Globus pallidus (tissue), 1 donor: ENCODE measurements around the gene NFKBIB.
A peak's percentile ranks its signal among the peaks of the same experiment; 100 is the strongest.
"Not testable (repeated sequence)": the region's sequence is repeated elsewhere in the genome, so short reads cannot be mapped to it uniquely, and the experiment has no call there.

ENCODE experiments used
- DNase-seq: peaks from one replicate; pipeline ENCODE4 v3.0.0-alpha.2; 2015; ENCODE audit warnings: low spot score

NFKBIB gene

GRCh38 chr19:38899447-38900201 is at the start of gene NFKBIB, which contains the start of gene SIRT2:
TSS of gene NFKBIB (plus strand) at chr19:38899969. CDS start at chr19:38900033, 64 bp downstream.
TSS of gene SIRT2 (minus strand) at chr19:38899618. CDS start at chr19:38899521, 97 bp downstream.
- DNase-seq: peak; percentile 100

GRCh38 chr19:38850436-38850975 is 49.3 kb upstream of the NFKBIB start:
- no peak for DNase-seq

GRCh38 chr19:38850976-38851621 is 48.7 kb upstream of the NFKBIB start:
- peak; percentile 39 for DNase-seq

GRCh38 chr19:38851622-38852230 is 48.0 kb upstream of the NFKBIB start:
- DNase-seq: peak; percentile 93

- peak; percentile 38 for DNase-seq
Measured at GRCh38 chr19:38852231-38853044, 47.3 kb upstream of the NFKBIB start.

GRCh38 chr19:38853214-38853613 is 46.6 kb upstream of the NFKBIB start:
- DNase-seq: no peak

- DNase-seq: not testable (repeated sequence)
Measured at GRCh38 chr19:38854961-38855360, 44.8 kb upstream of the NFKBIB start.

- not testable (repeated sequence) for DNase-seq
Measured at GRCh38 chr19:38855751-38856150, 44.0 kb upstream of the NFKBIB start.

- DNase-seq: no peak
Measured at GRCh38 chr19:38856813-38857212, 43.0 kb upstream of the NFKBIB start.

- not testable (repeated sequence) for DNase-seq
Measured at GRCh38 chr19:38859631-38860204, 40.1 kb upstream of the NFKBIB start.

- DNase-seq: no peak
Measured at GRCh38 chr19:38861368-38861767, 38.4 kb upstream of the NFKBIB start.

GRCh38 chr19:38862321-38863059 is 37.3 kb upstream of the NFKBIB start:
- no peak for DNase-seq

GRCh38 chr19:38867171-38867780 is 32.5 kb upstream of the NFKBIB start:
- DNase-seq: no peak

GRCh38 chr19:38868551-38868950 is 31.2 kb upstream of the NFKBIB start:
- no peak for DNase-seq

GRCh38 chr19:38869160-38869835 is 30.5 kb upstream of the NFKBIB start:
- DNase-seq: no peak

GRCh38 chr19:38869836-38870607 is 29.7 kb upstream of the NFKBIB start:
- peak; percentile 55 for DNase-seq

GRCh38 chr19:38870612-38871011 is 29.2 kb upstream of the NFKBIB start:
- DNase-seq: no peak

GRCh38 chr19:38873400-38873799 is 26.4 kb upstream of the NFKBIB start:
- DNase-seq: not testable (repeated sequence)
